OCI-LY3 (cell line): ENCODE data around the gene TOMM40.

Source experiments
- EZH2phosphoT487 ChIP-seq: fragments of 200-600 bp; shearing (Covaris generic); IDR thresholded peaks from 2 replicates; pipeline ENCODE4 v1.6.1; 2018; ENCODE audit warnings: antibody characterized with exemption, mixed run types, low read depth
- TF ChIP-seq, protein P1 (sequence below): fragments of 200-600, 300-600 bp; sonication (generic); IDR thresholded peaks from 2 replicates; pipeline ENCODE4 v1.5.1; 2014; ENCODE audit warnings: antibody characterized with exemption, low read length, low read depth

- TF ChIP-seq, protein P1, sequence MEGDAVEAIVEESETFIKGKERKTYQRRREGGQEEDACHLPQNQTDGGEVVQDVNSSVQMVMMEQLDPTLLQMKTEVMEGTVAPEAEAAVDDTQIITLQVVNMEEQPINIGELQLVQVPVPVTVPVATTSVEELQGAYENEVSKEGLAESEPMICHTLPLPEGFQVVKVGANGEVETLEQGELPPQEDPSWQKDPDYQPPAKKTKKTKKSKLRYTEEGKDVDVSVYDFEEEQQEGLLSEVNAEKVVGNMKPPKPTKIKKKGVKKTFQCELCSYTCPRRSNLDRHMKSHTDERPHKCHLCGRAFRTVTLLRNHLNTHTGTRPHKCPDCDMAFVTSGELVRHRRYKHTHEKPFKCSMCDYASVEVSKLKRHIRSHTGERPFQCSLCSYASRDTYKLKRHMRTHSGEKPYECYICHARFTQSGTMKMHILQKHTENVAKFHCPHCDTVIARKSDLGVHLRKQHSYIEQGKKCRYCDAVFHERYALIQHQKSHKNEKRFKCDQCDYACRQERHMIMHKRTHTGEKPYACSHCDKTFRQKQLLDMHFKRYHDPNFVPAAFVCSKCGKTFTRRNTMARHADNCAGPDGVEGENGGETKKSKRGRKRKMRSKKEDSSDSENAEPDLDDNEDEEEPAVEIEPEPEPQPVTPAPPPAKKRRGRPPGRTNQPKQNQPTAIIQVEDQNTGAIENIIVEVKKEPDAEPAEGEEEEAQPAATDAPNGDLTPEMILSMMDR, result no peak
- TF ChIP-seq EZH2phosphoT487, result no peak
These were observed 27.1 kb upstream of the TOMM40 start for GRCh38 chr19:44863990-44864389.
